Glutamatergic neuron (in vitro differentiated cells): Measurements from ENCODE around the gene ME3. TPM values are rescaled to one million over a fixed set of nuclear protein-coding genes. Genes with fewer than 3 reads are reported as not detected.

Experiments
- DNase-seq: peaks from one replicate; pipeline ENCODE4 v3.0.0; 2022
- H3K27ac Mint-ChIP-seq: one replicate; pipeline ENCODE4 v1.8.0; 2020; ENCODE audit warnings: mild to moderate bottlenecking, mixed read lengths, inconsistent platforms; ENCODE audit not compliant: unreplicated experiment
- H3K27me3 Mint-ChIP-seq: one replicate; pipeline ENCODE4 v1.8.0; 2020; ENCODE audit warnings: mild to moderate bottlenecking, moderate library complexity, mixed read lengths, inconsistent platforms; ENCODE audit not compliant: unreplicated experiment
- H3K36me3 Mint-ChIP-seq: one replicate; pipeline ENCODE4 v1.8.0; 2020; ENCODE audit warnings: mild to moderate bottlenecking, mixed read lengths, inconsistent platforms; ENCODE audit not compliant: unreplicated experiment
- H3K4me1 Mint-ChIP-seq: one replicate; pipeline ENCODE4 v1.8.0; 2020; ENCODE audit warnings: mild to moderate bottlenecking, low read depth, mixed read lengths, inconsistent platforms; ENCODE audit not compliant: unreplicated experiment
- H3K4me3 Mint-ChIP-seq: one replicate; pipeline ENCODE4 v1.8.0; 2020; ENCODE audit warnings: mild to moderate bottlenecking, mixed read lengths, inconsistent platforms; ENCODE audit not compliant: unreplicated experiment
- H3K9me3 Mint-ChIP-seq: one replicate; pipeline ENCODE4 v1.8.0; 2020; ENCODE audit warnings: mild to moderate bottlenecking, moderate library complexity, mixed read lengths, inconsistent platforms; ENCODE audit not compliant: unreplicated experiment
- total RNA-seq: library from RNA; stranded (reverse); fragmentation: NEBNext Ultra II Directional; extraction: Animal tissue kit (Norgen Biotek cat#: 25700); gene quantifications from one replicate; pipeline ENCODE4 v1.2.1, GENCODE V29; 2021; ENCODE audit not compliant: unreplicated experiment
- TF ChIP-seq, protein P1 (sequence below): fragments of 200-600 bp; sonication (generic); IDR thresholded peaks from one replicate; pipeline ENCODE4 v1.5.0; 2021; ENCODE audit not compliant: partially characterized antibody, unreplicated experiment

Gene ME3
- total RNA-seq, 1 donor from 2014 or later = 12.4 TPM

DNA sequence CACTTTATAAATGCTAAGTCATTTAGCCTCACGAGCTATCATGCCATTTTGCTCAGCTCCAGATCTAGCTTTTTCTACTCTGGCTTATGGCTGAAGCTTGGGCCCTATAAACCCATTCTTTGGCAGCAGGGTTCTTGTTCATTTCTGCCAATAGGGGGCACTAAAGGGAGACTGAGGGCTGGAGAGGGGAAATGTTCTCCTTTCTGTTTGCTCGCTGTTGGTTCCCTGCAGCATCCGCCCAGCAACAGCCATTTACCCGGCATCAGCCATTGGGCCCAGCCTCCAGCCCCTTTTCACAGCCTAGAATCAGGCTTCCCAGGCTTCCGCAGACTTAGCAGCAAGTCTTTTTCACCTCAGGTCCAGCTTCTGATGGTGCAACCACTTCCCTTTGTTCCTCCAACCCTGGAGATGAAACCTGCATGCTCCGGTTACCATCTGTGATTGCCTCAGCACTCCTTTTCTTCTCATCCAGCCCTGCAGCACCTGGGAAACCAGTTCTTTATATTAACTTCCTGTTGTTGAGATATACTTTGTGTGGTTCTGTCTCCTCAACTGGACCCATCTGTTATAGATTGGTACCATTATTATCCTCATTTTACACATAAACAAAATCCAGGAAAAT is 4.2 kb upstream of the ME3 start:
- H3K36me3 Mint-ChIP-seq = no peaks in the 10 kb centered on the region
- TF ChIP-seq, protein P1, sequence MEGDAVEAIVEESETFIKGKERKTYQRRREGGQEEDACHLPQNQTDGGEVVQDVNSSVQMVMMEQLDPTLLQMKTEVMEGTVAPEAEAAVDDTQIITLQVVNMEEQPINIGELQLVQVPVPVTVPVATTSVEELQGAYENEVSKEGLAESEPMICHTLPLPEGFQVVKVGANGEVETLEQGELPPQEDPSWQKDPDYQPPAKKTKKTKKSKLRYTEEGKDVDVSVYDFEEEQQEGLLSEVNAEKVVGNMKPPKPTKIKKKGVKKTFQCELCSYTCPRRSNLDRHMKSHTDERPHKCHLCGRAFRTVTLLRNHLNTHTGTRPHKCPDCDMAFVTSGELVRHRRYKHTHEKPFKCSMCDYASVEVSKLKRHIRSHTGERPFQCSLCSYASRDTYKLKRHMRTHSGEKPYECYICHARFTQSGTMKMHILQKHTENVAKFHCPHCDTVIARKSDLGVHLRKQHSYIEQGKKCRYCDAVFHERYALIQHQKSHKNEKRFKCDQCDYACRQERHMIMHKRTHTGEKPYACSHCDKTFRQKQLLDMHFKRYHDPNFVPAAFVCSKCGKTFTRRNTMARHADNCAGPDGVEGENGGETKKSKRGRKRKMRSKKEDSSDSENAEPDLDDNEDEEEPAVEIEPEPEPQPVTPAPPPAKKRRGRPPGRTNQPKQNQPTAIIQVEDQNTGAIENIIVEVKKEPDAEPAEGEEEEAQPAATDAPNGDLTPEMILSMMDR = peak; percentile 38
- H3K4me1 Mint-ChIP-seq = peaks cover 2% of the 10 kb centered on the region
- H3K4me3 Mint-ChIP-seq = no peak overlapping the region
- peak overlapping the region; percentile 53 for H3K27ac Mint-ChIP-seq
- no peak for DNase-seq
- no peaks in the 10 kb centered on the region for H3K27me3 Mint-ChIP-seq
- peaks cover 3% of the 10 kb centered on the region for H3K9me3 Mint-ChIP-seq

DNA sequence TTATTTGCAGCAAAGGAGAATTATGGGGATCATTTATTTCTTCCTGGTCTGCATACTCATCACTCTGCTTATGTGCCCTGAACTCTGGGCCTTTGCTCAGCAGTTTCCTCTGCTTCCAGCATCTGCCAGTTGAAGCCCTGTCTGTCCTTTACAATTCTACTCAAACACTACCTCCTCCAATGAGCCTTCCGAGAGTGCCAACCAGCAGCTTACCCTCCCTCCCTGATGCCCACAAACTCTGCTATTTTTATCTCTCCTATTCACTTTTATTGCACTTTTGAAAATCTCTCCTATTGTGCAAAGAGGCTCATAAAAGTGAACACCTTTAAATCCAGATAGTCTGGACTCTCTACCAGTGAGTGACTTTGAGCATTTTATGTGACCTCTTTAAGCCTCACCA is 3.6 kb upstream of the ME3 start:
- H3K27ac Mint-ChIP-seq = no peak overlapping the region
- H3K9me3 Mint-ChIP-seq = peaks cover 3% of the 10 kb centered on the region
- H3K4me3 Mint-ChIP-seq = no peak overlapping the region
- H3K4me1 Mint-ChIP-seq = peaks cover 2% of the 10 kb centered on the region
- H3K36me3 Mint-ChIP-seq = no peaks in the 10 kb centered on the region
- TF ChIP-seq, protein P1 = no peak
- no peak for DNase-seq
- H3K27me3 Mint-ChIP-seq = peaks cover 2% of the 10 kb centered on the region

DNA sequence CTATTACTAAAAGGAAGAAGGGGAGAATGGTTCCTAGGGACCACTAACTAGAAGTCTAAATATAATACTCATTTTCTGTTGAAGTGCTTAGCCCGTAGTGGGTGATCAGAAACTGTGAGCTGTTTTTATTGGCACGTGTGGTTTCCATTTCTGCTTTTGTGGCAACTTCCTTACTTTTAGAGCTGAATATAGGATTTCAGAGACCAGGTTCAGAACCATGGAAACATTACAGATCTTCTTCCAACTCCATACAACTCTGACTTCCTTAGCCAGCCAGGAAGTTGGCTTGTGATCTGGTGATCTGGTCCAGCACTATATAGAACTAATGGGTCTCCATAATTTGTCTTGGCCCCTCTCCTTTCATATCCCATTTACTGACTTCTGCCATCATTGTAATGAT is 2.6 kb upstream of the ME3 start:
- H3K27me3 Mint-ChIP-seq = peaks cover 2% of the 10 kb centered on the region
- H3K9me3 Mint-ChIP-seq = peaks cover 3% of the 10 kb centered on the region
- no peak overlapping the region for H3K4me3 Mint-ChIP-seq
- H3K36me3 Mint-ChIP-seq = no peaks in the 10 kb centered on the region
- no peak overlapping the region for H3K27ac Mint-ChIP-seq
- TF ChIP-seq, protein P1 = no peak
- H3K4me1 Mint-ChIP-seq = peaks cover 3% of the 10 kb centered on the region
- DNase-seq = no peak

DNA sequence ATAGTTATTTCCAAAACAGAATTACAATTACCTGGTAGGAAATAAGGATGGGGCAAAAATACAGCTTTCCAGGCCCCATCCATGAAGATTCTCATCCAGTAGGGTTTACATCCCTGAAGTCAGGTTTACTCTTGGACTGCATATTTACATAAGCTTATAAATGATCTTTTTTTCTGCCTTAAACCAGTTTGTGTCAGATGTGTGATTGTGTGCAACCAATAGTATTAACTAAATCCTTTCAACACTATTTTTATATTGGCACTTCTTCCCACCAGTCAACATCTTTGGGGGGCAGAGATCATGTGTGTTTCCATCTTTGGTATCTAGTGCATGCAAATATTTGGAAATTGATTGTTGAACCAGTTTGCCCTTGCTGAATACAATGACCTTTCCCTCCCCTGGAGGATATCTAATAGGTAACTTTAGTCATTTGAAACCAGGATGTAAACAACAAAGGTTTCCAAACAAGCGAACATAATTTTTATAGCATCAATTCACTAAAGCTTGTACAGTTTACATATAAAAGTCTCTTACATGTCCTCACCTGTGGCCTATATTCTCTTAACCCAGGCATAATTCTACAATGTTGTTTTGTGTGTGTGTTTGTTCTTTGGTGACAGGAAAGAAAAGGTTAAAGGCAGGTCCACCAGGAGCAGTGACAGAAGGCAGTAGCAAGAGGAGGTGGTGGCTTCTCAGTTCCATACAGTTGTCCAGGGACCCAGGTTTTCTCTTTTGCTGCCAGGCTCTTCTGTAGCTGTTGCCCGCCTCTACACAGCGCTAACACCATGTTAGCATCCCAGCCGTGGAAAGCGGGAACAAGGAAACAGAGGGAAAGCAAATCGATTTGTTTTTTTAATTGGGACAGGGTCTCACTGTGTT is 1.7 kb upstream of the ME3 start:
- Mint-ChIP-seq H3K27ac (no peak overlapping the region), H3K36me3 (no peaks in the 10 kb centered on the region), H3K4me1 (peaks cover 7% of the 10 kb centered on the region), H3K4me3 (no peak overlapping the region), H3K9me3 (peaks cover 3% of the 10 kb centered on the region), H3K27me3 (peaks cover 2% of the 10 kb centered on the region)
- TF ChIP-seq, protein P1 = no peak
- no peak for DNase-seq
